HG03066 (cell line): Measurements from ENCODE around the gene SLC35G2.
"Not testable (repeated sequence)": the region's sequence is repeated elsewhere in the genome, so short reads cannot be mapped to it uniquely, and the experiment has no call there.

Experiments
- ATAC-seq: cut with Tn5 transposase; IDR thresholded peaks from one replicate; pipeline ENCODE4 v1.9.1; 2021; ENCODE audit warnings: low read depth; ENCODE audit not compliant: unreplicated experiment

Gene SLC35G2

GRCh38 chr3:136818769-136819391, at the start of gene SLC35G2:
TSS of gene SLC35G2 (plus strand) at chr3:136819126. CDS start at chr3:136854461, 35,335 bp downstream.
- no peak for ATAC-seq

- ATAC-seq = no peak
Observed at GRCh38 chr3:136772709-136773108, 46.2 kb upstream of the SLC35G2 start.

- no peak for ATAC-seq
Observed at GRCh38 chr3:136778865-136779264, 40.1 kb upstream of the SLC35G2 start.

- no peak for ATAC-seq
Observed at GRCh38 chr3:136780741-136781140, 38.2 kb upstream of the SLC35G2 start.

- no peak for ATAC-seq
Observed at GRCh38 chr3:136783708-136784191, 35.2 kb upstream of the SLC35G2 start.

GRCh38 chr3:136787349-136787748, 31.6 kb upstream of the SLC35G2 start:
- ATAC-seq = peak; percentile 58

GRCh38 chr3:136788154-136788553, 30.8 kb upstream of the SLC35G2 start:
- ATAC-seq = no peak

- ATAC-seq = no peak
Observed at GRCh38 chr3:136789976-136790375, 28.9 kb upstream of the SLC35G2 start.

- ATAC-seq = no peak
Observed at GRCh38 chr3:136790786-136791185, 28.1 kb upstream of the SLC35G2 start.

- no peak for ATAC-seq
Observed at GRCh38 chr3:136792556-136793330, 26.2 kb upstream of the SLC35G2 start.

- ATAC-seq = not testable (repeated sequence)
Observed at GRCh38 chr3:136801146-136801545, 17.8 kb upstream of the SLC35G2 start.

GRCh38 chr3:136802481-136802996, 16.4 kb upstream of the SLC35G2 start:
- no peak for ATAC-seq

GRCh38 chr3:136804141-136804540, 14.8 kb upstream of the SLC35G2 start:
- no peak for ATAC-seq

- ATAC-seq = no peak
Observed at GRCh38 chr3:136804813-136805212, 14.1 kb upstream of the SLC35G2 start.

GRCh38 chr3:136805795-136806194, 13.1 kb upstream of the SLC35G2 start:
- no peak for ATAC-seq

- no peak for ATAC-seq
Observed at GRCh38 chr3:136811701-136812100, 7.2 kb upstream of the SLC35G2 start.

- ATAC-seq = no peak
Observed at GRCh38 chr3:136817448-136817847, 1.5 kb upstream of the SLC35G2 start.

- no peak for ATAC-seq
Observed at GRCh38 chr3:136818191-136818768, 646 bp upstream of the SLC35G2 start.

GRCh38 chr3:136819392-136819730, 435 bp downstream of the SLC35G2 start:
- no peak for ATAC-seq

GRCh38 chr3:136819731-136820679, 1.1 kb downstream of the SLC35G2 start:
- no peak for ATAC-seq
